SKM-1 (cell line): ENCODE results near the gene GRK2.
"Not testable (repeated sequence)": the region's sequence is repeated elsewhere in the genome, so short reads cannot be mapped to it uniquely, and the experiment has no call there.

Experiments used
- DNase-seq: peaks from one replicate; lab custom pipeline; 2025; ENCODE audit not compliant: unreplicated experiment; lab: John Stamatoyannopoulos, UW

GRK2 gene

DNA sequence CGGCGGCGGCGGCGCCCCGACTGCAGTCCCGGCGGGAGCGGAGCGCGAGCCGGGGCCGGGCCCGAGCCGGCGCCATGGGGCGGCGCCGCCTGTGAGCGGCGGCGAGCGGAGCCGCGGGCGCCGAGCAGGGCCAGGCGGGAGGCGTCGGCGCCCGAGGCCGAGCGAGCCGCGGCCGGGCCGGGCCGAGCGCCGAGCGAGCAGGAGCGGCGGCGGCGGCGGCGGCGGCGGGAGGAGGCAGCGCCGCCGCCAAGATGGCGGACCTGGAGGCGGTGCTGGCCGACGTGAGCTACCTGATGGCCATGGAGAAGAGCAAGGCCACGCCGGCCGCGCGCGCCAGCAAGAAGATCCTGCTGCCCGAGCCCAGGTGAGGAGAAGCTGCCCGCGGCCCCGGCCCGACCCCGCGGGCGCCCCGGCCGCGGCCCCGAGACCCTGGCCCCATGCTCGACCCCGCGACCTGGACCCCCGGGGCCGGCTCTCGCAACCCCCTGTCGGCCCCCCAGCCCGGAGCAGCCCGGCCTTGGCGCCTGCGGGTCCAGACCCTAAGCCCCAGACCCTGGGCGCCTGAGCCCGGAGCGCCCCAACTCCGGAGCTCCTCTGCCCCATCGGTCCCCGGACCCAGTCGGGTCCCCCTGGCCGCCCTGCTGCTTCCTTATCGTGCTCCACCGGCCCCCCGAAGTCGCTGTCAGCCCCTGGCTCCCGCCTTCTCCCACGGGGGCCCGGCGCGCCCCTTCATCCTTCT is at the start of gene GRK2:
GRK2 (plus strand) TSS at position 25 of the 739 bp plus-strand sequence; CDS start at position 252, 227 bp downstream.
- DNase-seq: no peak

GRCh38 chr11:67227726-67228125 is 38.5 kb upstream of the GRK2 start:
- DNase-seq: no peak

DNA sequence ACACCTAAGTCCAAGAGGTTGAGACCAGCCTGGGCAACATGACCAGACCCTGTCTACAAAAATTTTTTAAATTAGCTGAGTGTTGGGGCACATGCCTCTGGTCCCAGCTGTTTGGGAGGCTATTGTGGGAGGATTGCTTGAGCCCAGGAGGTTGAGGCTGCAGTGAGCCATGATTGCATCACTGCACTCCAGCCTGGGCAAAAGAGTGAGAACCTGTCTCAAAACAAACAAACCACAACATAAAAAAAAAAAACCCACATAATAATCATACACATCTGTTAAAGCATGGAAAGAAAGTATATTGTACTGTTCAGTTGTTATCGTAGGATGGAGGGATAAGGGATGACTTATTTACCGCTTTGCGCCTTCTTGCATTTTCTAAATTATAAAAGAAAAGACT is 35.9 kb upstream of the GRK2 start:
- DNase-seq: no peak

- DNase-seq: no peak
Measured at GRCh38 chr11:67230886-67231285, 35.4 kb upstream of the GRK2 start.

GRCh38 chr11:67233584-67234190 is 32.6 kb upstream of the GRK2 start:
- no peak for DNase-seq

- DNase-seq: not testable (repeated sequence)
Measured at GRCh38 chr11:67234571-67234970, 31.7 kb upstream of the GRK2 start.

- no peak for DNase-seq
Measured at GRCh38 chr11:67237574-67237973, 28.7 kb upstream of the GRK2 start.

DNA sequence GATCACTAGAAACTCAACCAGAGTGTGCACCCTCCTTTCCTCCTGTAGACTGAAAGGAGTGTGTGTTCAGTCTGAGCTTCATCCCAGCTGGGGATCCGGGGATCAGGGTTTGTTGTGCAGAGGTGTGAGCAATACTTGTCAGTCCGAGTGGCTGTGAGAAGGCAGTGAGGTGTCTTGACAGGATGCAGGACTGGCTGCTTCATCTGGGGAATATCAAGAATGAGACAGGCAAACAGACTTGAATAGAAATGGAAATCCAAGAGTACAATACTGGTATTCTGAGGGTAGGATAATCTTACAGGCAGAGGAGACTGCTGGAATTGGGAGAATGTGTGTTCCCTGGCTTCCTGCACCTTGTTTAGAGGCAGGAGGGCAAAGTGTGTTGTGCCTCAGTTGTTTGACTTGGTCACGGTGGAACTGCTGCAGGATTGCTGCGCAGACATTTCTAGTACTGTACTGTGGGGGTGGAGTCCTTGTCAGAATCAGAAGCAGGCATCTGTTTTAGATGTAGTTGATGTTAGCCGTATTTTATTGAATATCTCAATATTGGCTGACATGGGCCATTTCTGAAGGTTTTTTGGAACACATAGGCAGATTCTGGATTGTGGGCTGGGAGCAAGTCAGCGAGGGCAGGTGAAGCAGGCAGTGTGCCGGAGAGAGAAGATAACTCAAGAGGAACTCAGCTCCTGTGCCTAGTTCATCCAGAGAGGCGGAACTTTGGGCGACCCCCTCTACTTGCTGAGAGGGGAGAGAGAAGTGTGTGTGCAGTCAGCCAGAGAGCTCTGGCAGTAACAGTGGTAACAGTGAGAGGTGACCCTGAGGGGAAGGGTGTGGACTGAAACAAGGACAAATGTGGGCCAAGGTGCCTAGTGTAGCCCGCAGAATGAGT is 27.1 kb upstream of the GRK2 start:
- DNase-seq: no peak

DNA sequence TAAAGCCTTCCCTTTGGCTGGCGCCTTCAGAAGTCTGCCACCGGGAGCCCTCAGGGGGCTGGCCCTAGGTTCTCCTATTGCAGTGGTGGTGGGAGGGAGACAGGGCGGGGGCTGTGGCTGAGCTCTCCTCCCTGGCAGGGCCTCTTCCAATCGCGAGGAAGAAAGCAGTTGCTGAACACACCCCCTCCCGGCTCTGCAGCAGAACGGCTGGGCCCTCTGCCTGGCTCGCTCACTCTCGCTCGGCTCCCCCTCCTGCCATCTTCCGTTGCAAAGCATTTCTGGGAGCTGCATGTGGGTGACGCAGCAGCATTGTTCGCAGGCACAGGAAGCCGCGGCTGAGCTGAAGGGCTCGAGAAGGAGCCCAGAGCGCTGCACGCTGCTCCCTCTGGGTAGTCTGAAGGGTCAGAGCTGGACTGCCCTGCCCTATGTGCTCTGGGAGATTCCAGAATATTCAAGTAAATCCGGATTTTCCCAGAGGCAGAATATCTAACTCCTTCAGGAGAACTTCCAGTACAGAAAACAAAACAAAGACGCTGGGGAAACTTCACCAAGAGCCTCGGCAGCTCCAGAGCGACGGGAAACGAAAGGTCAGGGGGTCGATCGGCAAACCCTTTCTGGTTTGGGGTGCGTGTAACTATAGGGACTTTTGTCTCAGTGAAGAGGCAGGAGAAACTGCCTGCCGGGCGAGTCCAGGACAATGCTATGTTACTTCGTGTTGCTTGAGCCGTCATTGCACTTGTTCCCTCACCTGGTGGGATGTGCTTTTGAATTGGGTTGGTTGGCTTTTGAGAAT is 26.3 kb upstream of the GRK2 start:
- peak; percentile 97 for DNase-seq

- DNase-seq: no peak
Measured at GRCh38 chr11:67240576-67241389, 25.5 kb upstream of the GRK2 start.

DNA sequence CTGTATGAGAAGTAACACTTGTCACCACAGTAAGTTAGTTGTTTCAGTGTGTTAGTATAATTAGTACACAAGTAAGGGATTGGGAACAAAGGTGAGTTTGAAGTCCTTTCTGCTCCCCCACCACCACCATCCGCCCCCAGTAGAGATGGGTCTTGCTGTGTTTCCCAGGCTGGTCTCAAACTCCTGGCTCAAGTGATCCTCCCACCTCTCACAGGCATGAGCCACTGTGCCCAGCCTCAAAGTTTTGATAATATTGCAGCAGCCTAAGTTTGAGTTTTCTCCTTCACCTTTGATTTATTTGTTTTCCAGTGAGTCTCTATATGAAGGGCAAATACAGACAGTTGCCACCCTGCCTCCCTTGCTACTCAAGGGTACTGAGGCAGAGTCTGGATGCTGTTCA is 23.7 kb upstream of the GRK2 start:
- no peak for DNase-seq

DNA sequence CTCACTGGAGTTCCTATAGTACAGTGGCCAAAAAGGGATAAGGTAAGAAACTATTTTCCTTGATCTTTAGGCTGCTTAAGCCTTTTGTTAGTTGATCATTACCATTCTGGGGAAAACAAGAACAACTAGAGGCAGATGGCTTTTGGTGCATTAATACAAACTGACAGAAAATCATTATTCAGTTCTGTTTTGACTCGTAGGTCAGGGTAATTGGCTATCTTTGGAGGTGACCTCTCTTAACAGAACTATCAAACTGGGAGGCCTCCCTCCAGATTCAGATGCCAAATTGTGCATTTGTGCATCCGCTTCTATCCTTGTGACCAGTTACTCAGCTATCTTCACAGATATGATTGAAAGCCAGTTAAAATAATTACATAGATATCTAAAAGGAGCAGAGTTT is 23.2 kb upstream of the GRK2 start:
- DNase-seq: no peak

DNA sequence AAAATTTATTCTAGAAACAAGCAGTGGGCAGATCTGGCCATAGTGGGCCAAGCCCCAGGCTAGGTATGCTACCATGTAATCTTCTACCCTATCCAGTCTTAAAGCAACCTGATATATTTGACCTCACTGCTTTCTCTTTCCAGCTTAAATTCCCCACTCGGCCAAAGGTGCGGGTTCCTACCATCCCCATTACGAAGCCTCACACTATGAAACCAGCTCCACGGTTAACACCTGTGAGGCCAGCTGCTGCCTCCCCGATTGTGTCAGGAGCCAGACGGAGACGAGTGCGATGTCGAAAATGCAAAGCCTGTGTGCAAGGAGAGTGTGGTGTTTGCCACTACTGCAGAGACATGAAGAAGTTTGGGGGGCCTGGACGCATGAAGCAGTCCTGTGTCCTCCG is 21.2 kb upstream of the GRK2 start:
- no peak for DNase-seq

DNA sequence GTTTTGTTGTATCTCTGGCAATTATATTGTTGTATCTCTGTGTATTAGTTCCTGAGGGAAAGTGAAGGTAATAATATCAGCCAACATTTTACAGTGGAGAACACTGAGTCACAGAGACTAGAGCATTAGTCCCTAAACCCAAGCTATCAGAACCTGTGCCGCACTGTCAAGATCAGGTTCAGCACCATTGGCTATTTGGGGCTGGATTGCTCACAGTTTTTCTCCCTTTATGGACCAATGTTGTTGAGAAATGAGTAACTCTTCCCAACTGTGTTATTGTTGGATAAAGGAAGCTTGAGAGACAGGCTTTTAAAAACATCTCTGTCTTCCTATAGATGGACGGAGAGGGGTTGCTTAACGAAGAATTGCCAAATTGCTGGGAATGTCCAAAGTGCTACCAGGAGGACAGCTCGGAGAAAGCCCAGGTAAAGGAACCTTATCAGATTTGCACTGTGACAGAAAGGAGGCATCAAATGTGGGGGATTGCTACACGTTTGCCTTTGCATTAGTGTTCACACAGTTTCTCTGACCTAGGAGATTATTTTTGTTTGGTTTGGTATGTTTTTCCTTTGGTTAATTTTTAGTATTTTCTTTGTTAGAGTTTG is 18.2 kb upstream of the GRK2 start:
- no peak for DNase-seq

DNA sequence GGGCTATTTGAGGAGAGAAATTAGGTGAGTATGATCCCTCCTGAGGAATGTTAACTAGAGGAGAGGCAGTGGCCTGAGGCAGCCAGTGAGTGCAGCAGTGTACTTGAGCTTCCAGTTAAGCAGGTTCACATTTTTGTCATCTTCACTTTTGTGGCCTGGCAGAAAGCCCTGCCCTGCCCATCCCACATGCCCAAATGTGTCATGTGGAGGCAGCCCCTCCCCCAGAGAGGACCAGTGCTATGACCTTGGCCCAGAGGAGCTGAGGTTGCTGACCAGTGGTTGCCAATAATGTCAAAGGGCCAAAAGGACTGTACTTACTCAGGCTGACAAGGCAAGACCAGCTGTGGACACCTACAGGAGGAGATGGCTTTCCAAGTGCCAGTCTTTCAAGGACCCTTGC is 17.6 kb upstream of the GRK2 start:
- DNase-seq: no peak

DNA sequence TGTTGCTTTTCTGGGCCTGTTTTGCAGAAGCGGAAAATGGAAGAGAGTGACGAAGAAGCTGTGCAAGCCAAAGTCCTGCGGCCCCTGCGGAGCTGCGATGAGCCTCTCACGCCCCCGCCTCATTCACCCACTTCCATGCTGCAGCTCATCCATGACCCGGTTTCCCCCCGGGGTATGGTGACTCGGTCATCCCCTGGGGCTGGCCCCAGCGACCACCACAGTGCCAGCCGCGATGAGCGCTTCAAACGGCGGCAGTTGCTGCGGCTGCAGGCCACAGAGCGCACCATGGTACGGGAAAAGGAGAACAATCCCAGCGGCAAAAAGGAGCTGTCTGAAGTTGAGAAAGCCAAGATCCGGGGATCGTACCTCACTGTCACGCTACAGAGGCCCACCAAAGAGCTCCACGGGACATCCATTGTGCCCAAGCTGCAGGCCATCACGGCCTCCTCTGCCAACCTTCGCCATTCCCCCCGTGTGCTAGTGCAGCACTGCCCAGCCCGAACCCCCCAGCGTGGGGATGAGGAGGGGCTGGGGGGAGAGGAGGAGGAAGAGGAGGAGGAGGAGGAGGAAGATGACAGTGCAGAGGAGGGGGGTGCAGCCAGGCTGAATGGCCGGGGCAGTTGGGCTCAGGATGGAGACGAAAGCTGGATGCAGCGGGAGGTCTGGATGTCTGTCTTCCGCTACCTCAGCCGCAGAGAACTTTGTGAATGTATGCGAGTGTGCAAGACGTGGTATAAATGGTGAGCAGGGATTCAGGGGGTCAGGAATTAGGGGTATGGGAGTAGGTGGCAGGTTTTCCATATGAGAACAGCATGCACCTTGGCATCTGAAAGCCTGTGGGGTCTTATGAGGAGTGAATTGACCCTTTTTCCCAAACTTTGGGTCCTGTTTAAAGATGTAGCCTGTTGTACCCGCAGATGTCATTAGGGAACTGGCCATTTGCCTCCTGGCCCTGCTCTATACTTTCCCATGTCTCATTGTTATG is 15.9 kb upstream of the GRK2 start:
- DNase-seq: no peak

DNA sequence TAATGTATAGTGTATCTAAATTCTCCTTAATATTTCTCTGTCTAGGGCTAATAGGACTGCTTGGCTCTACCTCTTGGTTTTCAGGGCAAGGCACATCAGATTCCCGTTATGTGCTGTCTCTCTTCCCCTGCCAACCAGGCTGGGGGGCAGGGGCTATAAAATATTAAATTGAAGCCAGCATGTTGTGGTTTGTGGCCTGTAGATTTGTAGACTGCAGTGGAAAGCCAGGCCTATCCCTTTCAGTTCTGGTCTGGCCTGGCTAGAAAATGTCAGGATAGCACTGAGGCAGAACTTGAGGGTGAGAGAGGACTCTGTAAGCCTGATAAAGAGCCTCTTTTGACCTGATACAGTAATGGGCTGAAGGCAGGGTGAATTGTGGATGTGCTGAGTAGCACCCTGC is 14.4 kb upstream of the GRK2 start:
- DNase-seq: no peak

DNA sequence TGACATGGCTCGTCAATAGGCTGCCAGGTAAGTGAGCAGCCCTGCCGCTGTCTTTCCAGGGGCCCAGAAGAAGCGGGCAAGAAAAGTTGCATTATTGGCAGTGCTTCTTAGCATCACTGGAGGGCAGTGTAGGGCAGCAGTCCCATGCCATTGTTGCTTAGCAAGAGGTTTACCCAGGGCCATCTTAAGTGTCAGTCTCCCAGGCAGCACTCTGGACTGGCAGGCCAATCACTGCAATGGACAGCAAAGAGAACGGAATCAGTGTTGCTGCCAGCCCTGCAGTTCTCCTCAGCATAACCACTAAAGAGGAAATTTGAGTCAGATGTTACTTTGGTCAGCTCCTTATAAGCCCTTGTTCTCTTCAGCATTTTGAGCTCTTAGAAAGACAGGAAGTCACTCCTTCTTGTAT is 13.4 kb upstream of the GRK2 start:
- DNase-seq: no peak
